Neuron (in vitro differentiated cells): ENCODE data around the gene AGAP5.
"Not testable (repeated sequence)": the region's sequence is repeated elsewhere in the genome, so short reads cannot be mapped to it uniquely, and the experiment has no call there.

Experiments
- H2AFZ ChIP-seq: one replicate; pipeline ENCODE4 v1.6.1; 2013; ENCODE audit warnings: low read depth, mild to moderate bottlenecking, inconsistent platforms, low read length, moderate library complexity
- H3K27me3 ChIP-seq: one replicate; pipeline ENCODE4 v1.6.1; 2013; ENCODE audit warnings: low read length; ENCODE audit not compliant: insufficient read depth
- H3K36me3 ChIP-seq: one replicate; pipeline ENCODE4 v1.6.1; 2013; ENCODE audit warnings: low read length; ENCODE audit not compliant: insufficient read depth
- H3K4me1 ChIP-seq: one replicate; pipeline ENCODE4 v1.6.1; 2013; ENCODE audit warnings: low read length; ENCODE audit not compliant: insufficient read depth
- H3K4me3 ChIP-seq: 2 replicates; pipeline ENCODE4 v1.5.1; 2013; ENCODE audit warnings: mild to moderate bottlenecking, low read length, moderate library complexity
- H3K9me3 ChIP-seq: one replicate; pipeline ENCODE4 v1.6.1; 2013; ENCODE audit warnings: low read length

Gene AGAP5

GRCh38 chr10:73730153-73730906, 32.4 kb upstream of the AGAP5 start:
- Histone ChIP-seq H3K27me3 (no peaks in the 10 kb centered on the region), H3K9me3 (no peaks in the 10 kb centered on the region), H2AFZ (peak overlapping the region; percentile 46), H3K4me3 (peak overlapping the region; percentile 69), H3K36me3 (peaks cover 34% of the 10 kb centered on the region), H3K4me1 (peaks cover 9% of the 10 kb centered on the region)

- peaks cover 33% of the 10 kb centered on the region for H3K36me3 ChIP-seq
- H2AFZ ChIP-seq, H3K27me3 ChIP-seq, H3K4me1 ChIP-seq, H3K9me3 ChIP-seq: not testable (repeated sequence)
- H3K4me3 ChIP-seq: peak overlapping the region; percentile 69
These were observed 31.9 kb upstream of the AGAP5 start for GRCh38 chr10:73729781-73730152.

DNA sequence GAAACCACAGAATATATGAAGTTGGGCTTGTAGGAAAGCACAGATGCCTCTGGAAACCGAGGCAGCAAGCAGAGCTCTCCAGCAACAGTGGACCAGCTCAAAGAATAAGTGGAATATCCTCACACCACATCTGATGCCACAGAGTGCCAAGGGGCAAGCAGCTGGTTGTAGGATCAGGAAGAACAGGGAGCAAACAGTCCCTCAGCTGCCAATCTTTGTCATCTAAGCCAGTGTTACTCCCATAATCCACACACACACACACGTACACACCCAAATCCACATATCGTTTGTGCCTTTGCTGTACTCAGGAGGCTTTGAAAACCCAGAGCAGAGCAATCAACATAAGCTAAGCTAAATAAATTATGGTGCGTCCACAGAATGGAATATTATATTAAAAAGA, 25.6 kb upstream of the AGAP5 start:
- Histone ChIP-seq H3K4me1 (no peaks in the 10 kb centered on the region), H3K4me3 (no peak overlapping the region), H2AFZ (no peak overlapping the region), H3K9me3 (no peaks in the 10 kb centered on the region), H3K36me3 (peaks cover 43% of the 10 kb centered on the region), H3K27me3 (no peaks in the 10 kb centered on the region)

- not testable (repeated sequence) for H3K27me3 ChIP-seq, H3K9me3 ChIP-seq, H3K4me1 ChIP-seq, H2AFZ ChIP-seq, H3K4me3 ChIP-seq
- H3K36me3 ChIP-seq: peaks cover 54% of the 10 kb centered on the region
These were observed 22.7 kb upstream of the AGAP5 start for GRCh38 chr10:73720561-73720960.

- Histone ChIP-seq H3K36me3 (peaks cover 47% of the 10 kb centered on the region), H3K4me1 (no peaks in the 10 kb centered on the region), H3K9me3 (no peaks in the 10 kb centered on the region), H2AFZ (no peak overlapping the region), H3K4me3 (no peak overlapping the region), H3K27me3 (no peaks in the 10 kb centered on the region)
These were observed 19.6 kb upstream of the AGAP5 start for GRCh38 chr10:73717556-73717955.

GRCh38 chr10:73716251-73716650, 18.3 kb upstream of the AGAP5 start:
- Histone ChIP-seq H3K27me3 (no peaks in the 10 kb centered on the region), H3K4me1 (no peaks in the 10 kb centered on the region), H3K9me3 (no peaks in the 10 kb centered on the region), H2AFZ (no peak overlapping the region), H3K36me3 (peaks cover 47% of the 10 kb centered on the region), H3K4me3 (no peak overlapping the region)

GRCh38 chr10:73715179-73716156, 17.6 kb upstream of the AGAP5 start:
- not testable (repeated sequence) for H3K4me3 ChIP-seq, H3K9me3 ChIP-seq, H3K4me1 ChIP-seq, H2AFZ ChIP-seq, H3K27me3 ChIP-seq
- H3K36me3 ChIP-seq: peaks cover 40% of the 10 kb centered on the region

GRCh38 chr10:73714483-73714882, 16.6 kb upstream of the AGAP5 start:
- H3K27me3 ChIP-seq, H3K9me3 ChIP-seq, H3K4me3 ChIP-seq, H2AFZ ChIP-seq, H3K4me1 ChIP-seq: not testable (repeated sequence)
- H3K36me3 ChIP-seq: peaks cover 35% of the 10 kb centered on the region

- not testable (repeated sequence) for H3K4me1 ChIP-seq, H3K27me3 ChIP-seq, H2AFZ ChIP-seq, H3K9me3 ChIP-seq, H3K4me3 ChIP-seq
- H3K36me3 ChIP-seq: peaks cover 33% of the 10 kb centered on the region
These were observed 16.0 kb upstream of the AGAP5 start for GRCh38 chr10:73713912-73714311.

- not testable (repeated sequence) for H3K27me3 ChIP-seq, H2AFZ ChIP-seq, H3K4me3 ChIP-seq, H3K9me3 ChIP-seq, H3K4me1 ChIP-seq
- H3K36me3 ChIP-seq: peaks cover 13% of the 10 kb centered on the region
These were observed 13.8 kb upstream of the AGAP5 start for GRCh38 chr10:73711683-73712082.

GRCh38 chr10:73708122-73708521, 10.2 kb upstream of the AGAP5 start:
- not testable (repeated sequence) for H3K4me1 ChIP-seq, H3K4me3 ChIP-seq, H2AFZ ChIP-seq, H3K9me3 ChIP-seq, H3K36me3 ChIP-seq, H3K27me3 ChIP-seq

- not testable (repeated sequence) for H3K27me3 ChIP-seq, H3K36me3 ChIP-seq, H3K4me3 ChIP-seq, H3K4me1 ChIP-seq, H2AFZ ChIP-seq, H3K9me3 ChIP-seq
These were observed 9.7 kb upstream of the AGAP5 start for GRCh38 chr10:73707628-73708027.

DNA sequence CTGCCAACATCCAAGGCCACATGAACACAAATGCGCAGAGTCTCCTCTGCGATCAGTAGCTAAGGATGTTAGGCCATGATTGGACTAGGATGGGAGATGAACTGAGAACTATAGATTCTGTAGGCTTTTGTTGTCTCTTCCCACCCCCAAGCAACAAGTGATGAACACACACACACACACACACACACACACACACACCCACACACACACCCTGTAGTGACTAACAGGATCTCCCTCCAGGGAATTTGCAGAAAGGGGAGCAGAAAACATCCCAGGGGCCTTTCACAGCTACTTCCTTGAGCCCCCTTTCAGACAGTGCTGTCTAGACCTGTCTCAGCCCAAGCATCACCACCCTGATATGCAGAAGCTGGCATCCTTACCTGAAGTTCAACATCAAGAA, 8.6 kb upstream of the AGAP5 start:
- not testable (repeated sequence) for H3K9me3 ChIP-seq, H3K36me3 ChIP-seq, H2AFZ ChIP-seq, H3K4me1 ChIP-seq, H3K4me3 ChIP-seq, H3K27me3 ChIP-seq
